ENCODE measurements around the gene ATP23.

The ATP23 gene

DNA sequence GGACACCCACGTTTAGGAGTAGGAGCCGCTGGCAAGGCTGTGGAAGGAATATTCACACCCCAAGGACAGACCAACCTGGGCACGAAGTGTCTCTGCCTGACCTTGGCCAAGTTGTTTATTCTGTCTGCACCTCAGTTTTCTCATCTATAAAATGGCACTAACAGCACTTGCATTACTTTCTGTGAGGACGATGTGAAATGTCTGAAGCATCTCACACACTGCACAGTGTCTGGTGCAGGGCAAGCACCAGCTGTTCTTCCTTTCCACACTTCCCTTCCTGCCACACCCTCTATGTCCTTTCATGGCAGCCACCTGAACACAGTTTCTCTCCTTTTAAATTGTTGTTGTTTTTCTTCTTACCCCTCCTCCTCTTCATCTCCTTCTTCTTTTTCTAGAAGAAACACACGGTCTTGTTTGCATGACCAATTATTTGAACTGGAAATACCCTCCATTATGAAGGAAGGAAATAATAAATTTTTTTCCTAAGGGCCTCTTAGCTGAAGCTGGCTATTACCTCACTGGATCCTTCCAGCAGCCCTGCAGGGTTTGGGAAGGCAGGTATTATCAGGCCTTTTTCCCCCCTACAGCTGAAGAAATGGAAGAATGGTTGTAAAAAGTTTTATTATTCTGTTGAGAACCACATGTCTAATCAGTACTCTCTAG, 42.9 kb upstream of the ATP23 start:
- no peaks in the 10 kb centered on the region for H3K27me3 ChIP-seq (ENCODE audit: control insufficient read depth, insufficient read depth, low read length)
- no peak overlapping the region for H3K9ac ChIP-seq
- no peak overlapping the region for H3K4me2 ChIP-seq (ENCODE audit: low read length)
- H3K27ac ChIP-seq: no peak overlapping the region
- H2AFZ ChIP-seq: peak overlapping the region; percentile 15
- H3K4me3 ChIP-seq (ENCODE audit: low read depth, low read length): no peak overlapping the region
- H3K4me1 ChIP-seq: peaks cover 31% of the 10 kb centered on the region
- TF ChIP-seq, protein P1, sequence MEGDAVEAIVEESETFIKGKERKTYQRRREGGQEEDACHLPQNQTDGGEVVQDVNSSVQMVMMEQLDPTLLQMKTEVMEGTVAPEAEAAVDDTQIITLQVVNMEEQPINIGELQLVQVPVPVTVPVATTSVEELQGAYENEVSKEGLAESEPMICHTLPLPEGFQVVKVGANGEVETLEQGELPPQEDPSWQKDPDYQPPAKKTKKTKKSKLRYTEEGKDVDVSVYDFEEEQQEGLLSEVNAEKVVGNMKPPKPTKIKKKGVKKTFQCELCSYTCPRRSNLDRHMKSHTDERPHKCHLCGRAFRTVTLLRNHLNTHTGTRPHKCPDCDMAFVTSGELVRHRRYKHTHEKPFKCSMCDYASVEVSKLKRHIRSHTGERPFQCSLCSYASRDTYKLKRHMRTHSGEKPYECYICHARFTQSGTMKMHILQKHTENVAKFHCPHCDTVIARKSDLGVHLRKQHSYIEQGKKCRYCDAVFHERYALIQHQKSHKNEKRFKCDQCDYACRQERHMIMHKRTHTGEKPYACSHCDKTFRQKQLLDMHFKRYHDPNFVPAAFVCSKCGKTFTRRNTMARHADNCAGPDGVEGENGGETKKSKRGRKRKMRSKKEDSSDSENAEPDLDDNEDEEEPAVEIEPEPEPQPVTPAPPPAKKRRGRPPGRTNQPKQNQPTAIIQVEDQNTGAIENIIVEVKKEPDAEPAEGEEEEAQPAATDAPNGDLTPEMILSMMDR (IDR thresholded peaks at IDR 0.05): no peak
- H3K9me3 ChIP-seq (ENCODE audit: control insufficient read depth, low read length): no peaks in the 10 kb centered on the region
- no peaks in the 10 kb centered on the region for H3K79me2 ChIP-seq
- H3K36me3 ChIP-seq (ENCODE audit: control insufficient read depth, insufficient read depth, low read length): no peaks in the 10 kb centered on the region

DNA sequence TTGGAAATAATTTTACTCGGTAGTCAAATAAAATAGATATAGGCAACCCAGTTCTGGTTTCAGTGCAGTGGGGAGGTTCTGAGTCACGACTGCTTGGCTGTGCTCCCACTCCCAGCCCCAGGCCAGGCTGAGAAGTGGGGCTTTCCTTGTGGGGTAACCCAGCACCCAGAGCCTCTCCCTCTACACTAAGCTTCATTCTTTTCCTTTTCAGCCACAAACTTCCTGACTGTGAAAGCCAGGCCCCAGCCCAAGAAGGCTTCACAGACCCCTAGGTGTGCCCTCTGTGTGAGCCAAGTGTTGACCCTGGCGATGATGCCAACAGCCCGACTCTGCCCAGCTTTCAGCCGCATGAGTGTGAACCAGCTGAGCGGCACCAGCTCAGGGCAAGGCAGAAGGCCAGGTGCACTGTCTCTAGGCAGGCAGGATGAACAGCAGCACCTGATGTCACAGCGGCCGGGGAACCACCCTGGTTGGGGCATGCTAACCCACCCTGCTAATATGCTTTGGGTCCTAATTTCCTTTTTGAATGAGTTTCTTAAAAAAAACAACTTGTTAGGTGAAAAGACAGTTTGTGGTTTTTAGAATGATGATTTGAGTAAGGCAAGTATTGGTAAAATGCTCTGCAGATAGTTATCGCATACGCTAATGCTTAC, 42.2 kb upstream of the ATP23 start:
- TF ChIP-seq, protein P1 (IDR thresholded peaks at IDR 0.05): no peak
- Histone ChIP-seq H3K27ac (no peak overlapping the region), H3K4me1 (peaks cover 25% of the 10 kb centered on the region)

DNA sequence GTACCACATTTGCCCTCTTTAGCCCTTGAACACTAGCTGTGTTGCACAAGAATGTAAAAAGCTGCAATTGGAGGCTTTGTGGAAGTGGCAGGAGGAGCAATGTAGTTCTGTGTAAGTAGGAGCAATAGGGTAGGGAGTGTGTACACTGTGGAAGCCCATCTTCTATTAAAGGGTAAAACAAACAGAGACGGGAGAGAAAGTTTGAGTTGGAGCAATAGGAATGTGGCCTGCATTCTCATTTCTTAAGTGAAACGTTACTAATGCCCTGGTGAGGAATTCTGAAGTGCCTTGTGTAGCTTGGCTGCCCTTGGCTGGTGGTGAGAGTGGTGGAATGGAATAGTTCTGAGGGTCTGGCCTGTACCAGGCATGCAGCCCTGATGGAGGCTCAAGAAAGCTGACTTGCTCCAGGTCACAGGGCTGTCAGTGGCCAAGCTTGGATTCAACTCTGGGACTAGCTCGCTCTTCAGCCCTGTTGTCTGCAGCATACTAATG, 38.8 kb upstream of the ATP23 start:
- H3K79me2 ChIP-seq: no peaks in the 10 kb centered on the region
- H3K36me3 ChIP-seq (ENCODE audit: control insufficient read depth, insufficient read depth, low read length): no peaks in the 10 kb centered on the region
- H3K4me2 ChIP-seq (ENCODE audit: low read length): no peak overlapping the region
- no peaks in the 10 kb centered on the region for H3K27me3 ChIP-seq (ENCODE audit: control insufficient read depth, insufficient read depth, low read length)
- H3K9ac ChIP-seq: no peak overlapping the region
- H3K27ac ChIP-seq: no peak overlapping the region
- no peak overlapping the region for H2AFZ ChIP-seq
- no peaks in the 10 kb centered on the region for H3K4me1 ChIP-seq
- TF ChIP-seq, protein P1 (IDR thresholded peaks at IDR 0.05): no peak
- H3K9me3 ChIP-seq (ENCODE audit: control insufficient read depth, low read length): no peaks in the 10 kb centered on the region
- no peak overlapping the region for H3K4me3 ChIP-seq (ENCODE audit: low read depth, low read length)

More for the DNA sequence above, 42.2 kb upstream of the ATP23 start:
- Histone ChIP-seq H3K9ac (no peak overlapping the region), H3K79me2 (no peaks in the 10 kb centered on the region), H3K9me3 (ENCODE audit: control insufficient read depth, low read length) (no peaks in the 10 kb centered on the region), H3K4me3 (ENCODE audit: low read depth, low read length) (no peak overlapping the region), H3K4me2 (ENCODE audit: low read length) (no peak overlapping the region), H3K36me3 (ENCODE audit: control insufficient read depth, insufficient read depth, low read length) (no peaks in the 10 kb centered on the region), H3K27me3 (ENCODE audit: control insufficient read depth, insufficient read depth, low read length) (no peaks in the 10 kb centered on the region), H2AFZ (peak overlapping the region; percentile 25)

DNA sequence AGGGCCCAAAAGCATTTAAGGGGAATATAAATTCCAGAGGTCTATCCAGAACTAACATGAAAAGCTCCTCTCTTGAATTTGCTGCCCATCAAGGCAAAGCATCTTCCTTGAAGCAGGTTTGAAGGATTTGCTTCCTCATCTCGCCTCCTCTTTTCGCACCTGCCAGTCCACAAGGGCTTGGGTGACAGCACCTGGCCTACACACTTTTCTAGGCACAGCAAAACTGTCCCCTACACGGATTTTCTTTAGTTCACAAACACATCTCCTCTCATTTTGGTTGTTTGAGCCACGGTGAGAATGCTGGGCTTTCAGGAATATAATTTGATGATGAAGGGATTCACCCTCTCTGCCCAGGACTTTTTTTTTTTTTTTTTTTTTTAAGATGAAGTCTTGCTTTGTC, 36.9 kb upstream of the ATP23 start:
- Histone ChIP-seq H3K27me3 (ENCODE audit: control insufficient read depth, insufficient read depth, low read length) (no peaks in the 10 kb centered on the region), H3K36me3 (ENCODE audit: control insufficient read depth, insufficient read depth, low read length) (no peaks in the 10 kb centered on the region), H3K4me3 (ENCODE audit: low read depth, low read length) (no peak overlapping the region), H3K27ac (no peak overlapping the region), H3K9me3 (ENCODE audit: control insufficient read depth, low read length) (no peaks in the 10 kb centered on the region), H3K79me2 (no peaks in the 10 kb centered on the region), H3K9ac (no peak overlapping the region), H2AFZ (no peak overlapping the region), H3K4me1 (no peaks in the 10 kb centered on the region), H3K4me2 (ENCODE audit: low read length) (no peak overlapping the region)
- TF ChIP-seq, protein P1 (IDR thresholded peaks at IDR 0.05): no peak
